ENCODE measurements around the gene ZNF423.

Gene ZNF423

DNA sequence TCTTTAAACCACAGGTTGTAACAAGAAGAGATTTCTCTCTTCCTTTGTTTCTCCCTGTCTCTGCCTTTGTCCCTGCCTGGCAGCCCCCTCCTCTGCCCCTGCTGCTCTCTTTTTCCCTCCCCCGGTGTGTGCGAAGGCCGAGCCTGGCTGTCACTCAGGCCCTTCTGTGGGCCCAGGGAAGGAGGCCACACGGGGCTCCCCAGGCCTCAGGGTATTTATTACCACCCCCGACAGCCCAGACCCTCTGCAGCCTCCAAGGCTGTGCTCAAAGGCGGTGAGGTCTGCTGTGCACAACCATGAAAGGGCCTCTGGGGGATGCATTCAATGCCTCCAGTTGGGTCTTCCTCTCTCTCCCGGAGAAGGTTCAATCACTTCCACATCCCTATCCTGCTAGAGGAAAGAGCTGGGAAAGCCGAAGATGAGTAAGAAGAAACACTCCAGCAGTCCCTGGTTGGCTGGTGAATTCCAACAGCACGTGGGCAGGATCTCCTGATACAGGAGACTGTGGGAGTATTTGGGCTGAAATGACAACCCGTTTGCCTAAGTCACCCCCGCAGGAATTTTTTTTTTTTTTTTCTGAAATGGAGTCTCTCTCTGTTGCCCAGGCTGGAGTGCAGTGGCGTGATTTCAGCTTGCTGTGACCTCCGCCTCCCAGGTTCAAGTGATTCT lies 34.2 kb downstream of the ZNF423 start:
- no peak for DNase-seq

- no peak for DNase-seq
These were observed 34.8 kb downstream of the ZNF423 start for GRCh38 chr16:49821156-49821555.

- no peak for DNase-seq
These were observed 38.0 kb downstream of the ZNF423 start for GRCh38 chr16:49817754-49818507.

- DNase-seq: no peak
These were observed 39.0 kb downstream of the ZNF423 start for GRCh38 chr16:49816875-49817274.

GRCh38 chr16:49811644-49812334 lies 44.1 kb downstream of the ZNF423 start:
- DNase-seq: no peak

DNA sequence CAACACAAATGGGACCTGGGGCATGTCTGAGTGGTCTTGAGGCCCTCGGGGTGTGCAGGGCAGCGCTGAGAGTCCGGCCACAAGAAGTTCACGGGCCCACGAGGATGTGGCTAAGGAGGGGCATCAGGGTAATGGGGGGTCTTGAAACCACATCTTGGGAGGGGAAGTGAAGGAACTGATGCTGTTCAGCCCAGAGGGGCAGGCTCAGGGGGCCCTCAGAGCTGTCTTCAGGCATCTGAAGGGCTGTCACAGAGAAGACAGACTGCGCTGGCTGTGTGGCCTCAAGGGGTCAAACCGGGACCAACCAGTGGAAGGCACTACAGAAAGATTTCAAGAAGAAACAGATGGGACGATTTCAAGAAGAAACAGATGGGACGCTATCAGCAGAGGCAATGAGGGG lies 45.1 kb downstream of the ZNF423 start:
- no peak for DNase-seq

GRCh38 chr16:49809561-49809960 lies 46.4 kb downstream of the ZNF423 start:
- no peak for DNase-seq

DNA sequence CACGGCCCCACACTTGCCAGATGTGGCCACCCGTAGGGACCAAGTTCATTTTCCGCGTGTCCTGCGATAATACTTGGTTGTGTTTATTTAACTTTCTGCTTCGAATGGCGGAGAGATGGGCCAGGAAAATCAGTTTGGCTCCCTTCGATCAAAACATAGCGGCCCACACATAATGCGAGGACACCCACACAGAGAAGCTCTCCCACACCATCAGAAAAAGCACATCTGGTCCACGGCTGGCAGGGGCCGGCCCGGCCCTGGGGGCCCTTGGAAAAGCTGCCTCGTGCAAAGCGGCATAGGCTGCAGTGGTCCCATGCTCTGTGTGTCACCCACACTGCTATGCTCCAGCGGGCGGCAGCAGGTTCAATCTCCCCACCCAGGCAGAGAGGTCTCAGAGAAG lies 46.9 kb downstream of the ZNF423 start:
- DNase-seq: no peak

DNA sequence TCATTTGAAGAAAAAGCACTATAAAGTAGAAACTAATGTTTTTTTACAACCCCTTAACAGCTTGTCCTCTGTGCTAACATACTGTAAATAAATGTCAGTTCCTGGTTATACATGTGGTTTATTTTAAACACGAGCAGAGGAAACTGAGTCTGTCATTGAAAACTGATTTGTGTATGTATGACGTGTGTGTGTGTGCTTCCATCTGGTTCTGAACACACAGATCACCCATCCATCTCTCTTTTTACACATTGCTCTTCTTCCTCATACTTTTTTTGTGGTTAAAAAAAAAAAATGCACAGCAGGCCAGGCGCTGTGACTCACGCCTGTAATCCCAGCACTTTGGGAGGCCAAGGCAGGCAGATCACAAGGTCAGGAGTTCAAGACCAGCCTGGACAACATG lies 49.5 kb downstream of the ZNF423 start:
- no peak for DNase-seq

DNA sequence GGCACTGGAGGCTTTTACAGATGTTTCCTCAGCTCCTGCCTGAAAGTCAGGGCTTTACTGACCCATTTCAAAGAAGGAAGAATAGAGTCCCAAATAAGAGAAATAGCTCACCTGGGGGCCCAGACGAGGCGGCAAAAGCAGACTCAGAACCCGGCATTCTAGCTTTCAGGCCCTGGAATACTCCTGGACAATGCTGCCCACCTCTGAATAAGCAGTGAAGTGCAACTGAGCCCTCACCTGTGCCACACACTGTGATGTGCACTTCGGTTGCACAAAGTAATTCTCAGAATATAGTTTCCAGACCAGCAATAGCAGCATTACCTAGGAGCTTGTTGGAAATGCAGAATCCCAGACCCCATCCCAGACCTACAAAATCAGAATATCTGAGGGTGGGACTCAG lies 54.6 kb downstream of the ZNF423 start:
- DNase-seq: no peak

- no peak for DNase-seq
These were observed 55.0 kb downstream of the ZNF423 start for GRCh38 chr16:49800876-49801275.

GRCh38 chr16:49800441-49800840 lies 55.5 kb downstream of the ZNF423 start:
- DNase-seq: no peak

GRCh38 chr16:49799172-49799571 lies 56.7 kb downstream of the ZNF423 start:
- DNase-seq: no peak

GRCh38 chr16:49795513-49795912 lies 60.4 kb downstream of the ZNF423 start:
- DNase-seq: no peak

DNA sequence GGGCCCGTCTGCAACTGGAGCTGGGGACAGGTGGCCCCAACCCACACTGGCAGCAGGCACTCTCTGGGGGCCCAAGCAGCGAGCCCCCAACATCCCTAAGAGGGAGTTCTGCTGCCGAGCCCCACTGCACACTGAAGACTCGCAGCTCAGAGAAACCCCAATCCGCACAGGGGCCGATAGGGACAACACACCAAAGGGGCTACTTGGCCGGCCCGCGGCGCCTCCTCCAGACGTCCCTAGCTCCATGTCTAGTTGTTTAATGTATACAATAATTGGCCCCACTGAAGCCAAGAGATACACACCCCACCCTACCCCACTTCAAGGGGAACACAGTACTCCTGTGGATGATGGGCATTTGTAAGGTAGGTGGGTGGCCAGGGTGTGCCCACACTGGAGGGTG lies 62.7 kb downstream of the ZNF423 start:
- DNase-seq: no peak

DNA sequence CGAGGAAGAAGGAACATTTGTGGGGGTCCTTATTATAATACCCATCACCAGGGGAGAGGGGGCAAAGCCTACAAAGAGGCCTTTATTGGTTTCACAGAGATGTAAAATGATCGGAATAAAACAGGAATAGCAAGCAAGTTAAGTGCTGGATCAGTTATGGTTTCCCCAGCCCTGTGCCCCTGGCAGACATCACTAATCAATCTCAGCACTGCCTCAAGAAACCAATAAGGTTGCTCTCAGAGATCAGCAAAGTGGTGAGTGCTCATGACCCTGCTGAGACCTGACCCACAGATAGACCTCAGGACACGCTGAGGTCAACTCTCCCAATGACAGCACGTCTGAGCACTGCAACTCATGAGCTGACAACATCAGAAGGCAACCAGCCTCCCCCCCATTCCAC lies 66.3 kb downstream of the ZNF423 start:
- DNase-seq: no peak

DNA sequence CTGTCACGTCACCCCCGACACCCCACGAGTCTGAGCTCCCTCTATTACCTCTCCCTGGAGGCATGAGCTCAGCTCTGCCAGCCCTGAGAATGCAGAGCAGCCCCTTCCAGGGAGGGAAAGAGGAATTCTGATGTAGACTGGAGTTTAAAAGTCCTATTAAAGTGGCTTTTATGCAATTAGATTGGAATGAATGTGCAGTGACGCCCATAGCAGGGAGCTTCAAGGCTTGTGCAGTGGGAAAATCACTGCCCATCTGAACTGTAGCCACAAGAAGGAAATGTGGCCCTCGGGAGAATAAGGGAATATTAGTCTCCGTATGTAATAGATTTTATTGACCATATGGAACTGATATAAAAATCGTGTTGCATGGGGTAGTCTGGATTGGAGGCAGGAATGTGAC lies 66.9 kb downstream of the ZNF423 start:
- DNase-seq: no peak

- no peak for DNase-seq
These were observed 67.3 kb downstream of the ZNF423 start for GRCh38 chr16:49788572-49788971.

- DNase-seq: no peak
These were observed 68.9 kb downstream of the ZNF423 start for GRCh38 chr16:49786926-49787557.

DNA sequence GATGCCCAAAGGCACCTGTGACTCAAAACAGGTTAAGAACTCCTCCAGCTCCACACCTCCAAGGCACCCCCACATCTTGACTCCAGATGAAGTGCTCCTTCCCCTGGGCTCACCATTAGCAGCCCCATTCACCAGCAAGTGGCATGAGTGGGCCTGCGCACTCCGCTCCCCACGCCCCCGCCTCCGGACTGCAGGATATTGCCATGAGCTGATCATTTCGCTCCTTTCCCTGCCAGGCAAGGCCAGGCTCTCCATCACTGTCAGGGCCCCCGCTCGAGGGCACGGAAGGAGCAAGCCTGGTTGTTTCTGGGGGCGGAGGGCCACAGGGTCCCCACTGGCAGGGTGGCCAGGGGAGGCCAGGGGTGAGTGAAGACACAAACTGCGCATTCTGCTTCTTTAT lies 69.9 kb downstream of the ZNF423 start:
- no peak for DNase-seq

- DNase-seq: no peak
These were observed 73.5 kb downstream of the ZNF423 start for GRCh38 chr16:49782405-49782804.

GRCh38 chr16:49781401-49781800 lies 74.5 kb downstream of the ZNF423 start:
- no peak for DNase-seq

DNA sequence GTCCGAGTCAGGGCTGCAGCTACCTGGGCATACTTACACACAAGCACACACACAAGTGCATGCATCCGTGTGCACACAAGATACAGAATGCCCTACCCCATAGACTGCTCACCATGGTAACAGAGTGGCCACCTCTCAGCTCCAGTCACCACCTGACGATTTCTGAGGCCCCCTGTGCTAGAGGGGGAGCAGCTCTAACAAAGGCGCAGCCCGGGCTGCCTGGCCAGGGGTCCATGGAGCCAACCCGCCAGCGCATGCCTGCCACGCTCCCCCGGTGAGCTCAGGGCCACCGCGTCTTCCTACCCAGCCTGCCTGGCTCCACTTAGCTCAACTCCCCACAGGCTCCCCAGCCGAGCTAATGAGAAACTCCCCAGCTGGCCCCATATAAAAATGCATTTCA lies 75.5 kb downstream of the ZNF423 start:
- no peak for DNase-seq

- no peak for DNase-seq
These were observed 75.9 kb downstream of the ZNF423 start for GRCh38 chr16:49779979-49780378.

Data from DMS79 (cell line).